Glutamatergic neuron (in vitro differentiated cells): ENCODE measurements around the gene XIRP1. TPM values are rescaled to one million over a fixed set of nuclear protein-coding genes. Genes with fewer than 3 reads are reported as not detected.
A peak's percentile ranks its signal among the peaks of the same experiment; 100 is the strongest.

Experiments used
- DNase-seq: peaks from one replicate; pipeline ENCODE4 v3.0.0; 2022
- H3K27ac Mint-ChIP-seq: one replicate; pipeline ENCODE4 v1.8.0; 2020; ENCODE audit warnings: mild to moderate bottlenecking, mixed read lengths, inconsistent platforms; ENCODE audit not compliant: unreplicated experiment
- H3K27me3 Mint-ChIP-seq: one replicate; pipeline ENCODE4 v1.8.0; 2020; ENCODE audit warnings: mild to moderate bottlenecking, moderate library complexity, mixed read lengths, inconsistent platforms; ENCODE audit not compliant: unreplicated experiment
- H3K36me3 Mint-ChIP-seq: one replicate; pipeline ENCODE4 v1.8.0; 2020; ENCODE audit warnings: mild to moderate bottlenecking, mixed read lengths, inconsistent platforms; ENCODE audit not compliant: unreplicated experiment
- H3K4me1 Mint-ChIP-seq: one replicate; pipeline ENCODE4 v1.8.0; 2020; ENCODE audit warnings: mild to moderate bottlenecking, low read depth, mixed read lengths, inconsistent platforms; ENCODE audit not compliant: unreplicated experiment
- H3K4me3 Mint-ChIP-seq: one replicate; pipeline ENCODE4 v1.8.0; 2020; ENCODE audit warnings: mild to moderate bottlenecking, mixed read lengths, inconsistent platforms; ENCODE audit not compliant: unreplicated experiment
- H3K9me3 Mint-ChIP-seq: one replicate; pipeline ENCODE4 v1.8.0; 2020; ENCODE audit warnings: mild to moderate bottlenecking, moderate library complexity, mixed read lengths, inconsistent platforms; ENCODE audit not compliant: unreplicated experiment
- CTCF ChIP-seq: fragments of 200-600 bp; sonication (generic); IDR thresholded peaks from one replicate; pipeline ENCODE4 v1.5.0; 2021; ENCODE audit not compliant: partially characterized antibody, unreplicated experiment
- total RNA-seq: library from RNA; stranded (reverse); fragmentation: NEBNext Ultra II Directional; extraction: Animal tissue kit (Norgen Biotek cat#: 25700); gene quantifications from one replicate; pipeline ENCODE4 v1.2.1, GENCODE V29; 2021; ENCODE audit not compliant: unreplicated experiment

XIRP1 gene
- total RNA-seq, 1 donor from 2014 or later: 0.34 TPM

DNA sequence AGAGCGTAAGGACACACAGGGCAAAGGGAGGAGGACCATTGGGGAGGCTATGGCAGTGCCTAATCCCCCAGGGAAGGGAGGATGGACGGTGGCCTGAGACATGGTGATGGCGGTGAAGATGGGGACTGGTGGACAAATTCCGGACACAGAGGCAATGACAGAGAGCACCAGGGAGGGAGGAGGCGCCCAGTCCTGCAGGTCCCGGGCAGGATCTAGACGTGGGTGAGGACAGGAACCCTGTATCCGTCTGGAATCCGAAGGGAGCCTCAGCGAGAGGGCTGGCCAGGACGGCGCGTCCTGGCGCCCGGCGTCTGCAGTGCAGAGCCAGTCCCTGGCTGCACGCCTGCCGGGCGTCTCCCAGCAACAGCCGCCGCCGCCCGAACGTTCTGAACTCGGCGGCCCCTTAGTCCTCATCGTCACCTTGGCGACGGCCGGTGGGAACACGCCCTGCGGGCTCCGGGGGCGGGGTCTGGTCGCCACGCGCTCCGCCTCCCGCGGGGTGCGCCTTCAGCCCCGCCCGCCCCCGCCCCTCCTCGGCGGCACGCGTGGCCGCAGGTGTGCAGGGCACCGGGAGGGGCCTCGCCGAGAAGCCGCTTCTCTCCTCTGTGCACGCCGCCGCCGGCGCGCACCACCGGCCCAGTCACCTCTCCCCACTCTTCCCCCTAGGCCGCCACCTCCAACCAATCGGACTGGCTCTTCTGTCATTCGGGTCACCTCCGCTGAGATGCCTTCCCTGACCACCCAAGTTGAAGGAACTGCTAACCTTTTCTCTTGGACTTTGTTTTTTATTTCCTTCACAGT is 11.6 kb downstream of the XIRP1 start:
- Mint-ChIP-seq H3K4me1 (peaks cover 59% of the 10 kb centered on the region), H3K4me3 (peak overlapping the region; percentile 88), H3K9me3 (peaks cover 25% of the 10 kb centered on the region), H3K27ac (peak overlapping the region; percentile 60), H3K36me3 (no peaks in the 10 kb centered on the region), H3K27me3 (peaks cover 22% of the 10 kb centered on the region)
- TF ChIP-seq CTCF: no peak
- peak; percentile 94 for DNase-seq

DNA sequence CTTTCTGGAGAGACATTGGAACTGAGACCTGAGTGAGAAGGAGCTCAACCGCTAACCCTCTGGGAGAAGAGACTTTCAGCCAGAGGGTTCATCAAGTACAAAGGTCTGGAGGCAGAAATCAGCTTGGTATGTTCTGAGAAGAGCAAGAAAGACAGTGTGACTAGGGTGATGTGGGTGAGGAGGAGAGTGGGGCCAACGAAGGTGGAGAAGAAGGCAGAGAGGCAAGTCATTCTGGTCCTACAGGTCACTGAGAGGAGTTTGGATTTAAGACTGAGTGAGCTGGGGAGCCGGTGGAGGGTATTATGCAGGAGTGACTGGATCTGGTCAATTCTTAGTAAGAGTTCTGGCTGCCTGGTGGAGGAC is 12.2 kb downstream of the XIRP1 start:
- Mint-ChIP-seq H3K36me3 (no peaks in the 10 kb centered on the region), H3K27ac (peak overlapping the region; percentile 60), H3K27me3 (peaks cover 25% of the 10 kb centered on the region), H3K9me3 (peaks cover 25% of the 10 kb centered on the region), H3K4me1 (peaks cover 58% of the 10 kb centered on the region), H3K4me3 (peak overlapping the region; percentile 88)
- no peak for DNase-seq
- no peak for TF ChIP-seq CTCF

DNA sequence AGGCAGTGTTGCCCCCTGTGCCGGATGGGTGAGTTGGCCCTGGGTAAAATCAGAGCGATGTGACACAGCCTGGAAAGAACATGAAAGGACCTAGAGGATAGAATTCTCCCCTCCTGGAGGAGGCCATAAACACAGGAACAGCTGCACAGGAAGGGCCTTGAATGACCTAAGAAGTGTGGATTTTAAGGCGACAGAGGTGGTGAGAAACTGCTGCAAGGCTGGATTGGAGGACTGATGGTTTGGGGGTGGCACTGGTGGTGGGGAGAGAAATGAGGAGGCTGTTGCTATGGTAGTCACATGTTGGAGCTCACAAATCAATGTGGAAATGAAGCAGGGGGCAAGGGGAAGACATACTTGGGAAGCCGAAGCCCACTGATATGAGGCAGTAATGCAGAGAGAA is 13.8 kb downstream of the XIRP1 start:
- H3K27ac Mint-ChIP-seq: peak overlapping the region; percentile 59
- peak overlapping the region; percentile 66 for H3K4me3 Mint-ChIP-seq
- H3K36me3 Mint-ChIP-seq: no peaks in the 10 kb centered on the region
- peaks cover 21% of the 10 kb centered on the region for H3K9me3 Mint-ChIP-seq
- peaks cover 25% of the 10 kb centered on the region for H3K27me3 Mint-ChIP-seq
- peaks cover 48% of the 10 kb centered on the region for H3K4me1 Mint-ChIP-seq
- DNase-seq: no peak
- TF ChIP-seq CTCF: no peak

- no peak for TF ChIP-seq CTCF
- Mint-ChIP-seq H3K4me1 (peaks cover 41% of the 10 kb centered on the region), H3K4me3 (peak overlapping the region; percentile 85), H3K27ac (peak overlapping the region; percentile 86), H3K9me3 (peaks cover 16% of the 10 kb centered on the region), H3K27me3 (peaks cover 18% of the 10 kb centered on the region), H3K36me3 (no peaks in the 10 kb centered on the region)
- peak; percentile 61 for DNase-seq
Observed at GRCh38 chr3:39177708-39178332, 14.6 kb downstream of the XIRP1 start.
